GM19240 (cell line): ENCODE measurements around the gene CAMSAP1.

Experiments
- DNase-seq: peaks from one replicate; pipeline ENCODE4 v3.0.0; 2011; ENCODE audit warnings: low spot score; ENCODE audit not compliant: insufficient read length

Gene CAMSAP1

GRCh38 chr9:135759676-135760300, 147.6 kb downstream of the CAMSAP1 start:
- no peak for DNase-seq

DNA sequence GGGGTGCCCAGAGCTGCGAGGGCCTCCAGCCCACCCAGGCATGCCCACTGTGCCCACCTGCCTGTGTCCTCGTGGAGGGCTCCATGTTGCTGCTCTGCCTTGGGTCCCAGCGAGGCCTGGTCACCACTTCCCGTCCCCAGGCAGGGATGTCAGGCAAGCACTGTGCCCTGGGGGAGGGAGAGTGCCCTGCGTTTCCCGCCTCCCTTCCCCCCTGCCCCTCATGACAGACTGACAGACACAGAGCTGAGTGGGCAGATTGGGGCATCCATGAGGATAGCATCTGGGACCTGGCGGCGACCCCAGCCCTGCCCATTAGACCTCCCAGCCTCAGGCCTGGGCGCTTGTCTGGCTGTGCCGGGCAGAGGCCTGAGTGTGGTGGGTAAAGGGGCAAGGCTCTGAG, 148.5 kb downstream of the CAMSAP1 start:
- no peak for DNase-seq
